ENCODE results near the gene RHPN2. TPM values are rescaled to one million over a fixed set of nuclear protein-coding genes. Genes with fewer than 3 reads are reported as not detected.

The RHPN2 gene
- total and polyA plus RNA-seq, 2 of the 13 experiments (the other 11 are each of a cell fraction or from before 2014, with no cell fraction given): 20.3 to 48.0 TPM

- TF ChIP-seq HMG20B (CRISPR knock-in tag; conservative IDR thresholded peaks at IDR 0.05) (no peak), ZBTB20 (CRISPR knock-in tag; IDR thresholded peaks at IDR 0.05; ENCODE audit: borderline replicate concordance, low read depth) (no peak), JDP2 (CRISPR knock-in tag; IDR thresholded peaks at IDR 0.05; ENCODE audit: borderline replicate concordance) (no peak), PCBP2 (optimal IDR thresholded peaks at IDR 0.05; ENCODE audit: low read depth, low read length, poor library complexity, severe bottlenecking) (no peak), ETV5 (CRISPR knock-in tag; IDR thresholded peaks at IDR 0.05; ENCODE audit: borderline replicate concordance) (0 out of 2 replicates have a peak, but pooled peaks have one; percentile 4), TBP (CRISPR knock-in tag; IDR thresholded peaks at IDR 0.05) (no peak), ZNF235 (CRISPR knock-in tag; IDR thresholded peaks at IDR 0.05; ENCODE audit: borderline replicate concordance) (0 out of 2 replicates have a peak, but pooled peaks have one; percentile 35), ZNF318 (CRISPR knock-in tag; IDR thresholded peaks at IDR 0.05) (no peak), NFYC (CRISPR knock-in tag; IDR thresholded peaks at IDR 0.05) (no peak), ZNF431 (CRISPR knock-in tag; IDR thresholded peaks at IDR 0.05; ENCODE audit: borderline replicate concordance, low read depth) (peak; percentile 28; the same call in 1 of the 2 replicates), ZNF530 (CRISPR knock-in tag; IDR thresholded peaks at IDR 0.05; ENCODE audit: low read depth) (no peak), TEAD3 (CRISPR knock-in tag; optimal IDR thresholded peaks at IDR 0.05; ENCODE audit: borderline replicate concordance) (peak; percentile 27), FOXP4 (CRISPR knock-in tag; IDR thresholded peaks at IDR 0.05) (no peak), MEF2D (CRISPR knock-in tag; IDR thresholded peaks at IDR 0.05) (no peak), DMTF1 (CRISPR knock-in tag; IDR thresholded peaks at IDR 0.05) (no peak), CENPBD1 (CRISPR knock-in tag; IDR thresholded peaks at IDR 0.05; ENCODE audit: borderline replicate concordance, low read depth) (no peak)
Measured at GRCh38 chr19:33064792-33065550, at the start of gene RHPN2 (continued).

Measured in HepG2 (cell line).